ENCODE measurements around the gene RPS25.

- TF ChIP-seq ZNF280A (IDR thresholded peaks at IDR 0.05; ENCODE audit: low read depth, partially characterized antibody) (no peak), ZNF589 (CRISPR knock-in tag; IDR thresholded peaks at IDR 0.05; ENCODE audit: low read depth) (no peak), POLR2A (conservative IDR thresholded peaks at IDR 0.05) (no peak), BHLHE40 (IDR thresholded peaks at IDR 0.05; ENCODE audit: low read length) (no peak), ARID3B (CRISPR knock-in tag; IDR thresholded peaks at IDR 0.05; ENCODE audit: borderline replicate concordance) (no peak)
Observed at GRCh38 chr11:118996926-118997626, 21.1 kb downstream of the RPS25 start.

Data from K562 (cell line).